Measurements from ENCODE around the gene MYH9.
A peak's percentile ranks its signal among the peaks of the same experiment; 100 is the strongest.
"Not testable (repeated sequence)": the region's sequence is repeated elsewhere in the genome, so short reads cannot be mapped to it uniquely, and the experiment has no call there.

Gene MYH9

GRCh38 chr22:36425977-36426523 is 38.3 kb upstream of the MYH9 start:
- peak; percentile 25 for DNase-seq (ENCODE audit: low read depth)
- H3K4me3 ChIP-seq (ENCODE audit: low read depth, low read length): no peak overlapping the region
- TF ChIP-seq, protein P1, sequence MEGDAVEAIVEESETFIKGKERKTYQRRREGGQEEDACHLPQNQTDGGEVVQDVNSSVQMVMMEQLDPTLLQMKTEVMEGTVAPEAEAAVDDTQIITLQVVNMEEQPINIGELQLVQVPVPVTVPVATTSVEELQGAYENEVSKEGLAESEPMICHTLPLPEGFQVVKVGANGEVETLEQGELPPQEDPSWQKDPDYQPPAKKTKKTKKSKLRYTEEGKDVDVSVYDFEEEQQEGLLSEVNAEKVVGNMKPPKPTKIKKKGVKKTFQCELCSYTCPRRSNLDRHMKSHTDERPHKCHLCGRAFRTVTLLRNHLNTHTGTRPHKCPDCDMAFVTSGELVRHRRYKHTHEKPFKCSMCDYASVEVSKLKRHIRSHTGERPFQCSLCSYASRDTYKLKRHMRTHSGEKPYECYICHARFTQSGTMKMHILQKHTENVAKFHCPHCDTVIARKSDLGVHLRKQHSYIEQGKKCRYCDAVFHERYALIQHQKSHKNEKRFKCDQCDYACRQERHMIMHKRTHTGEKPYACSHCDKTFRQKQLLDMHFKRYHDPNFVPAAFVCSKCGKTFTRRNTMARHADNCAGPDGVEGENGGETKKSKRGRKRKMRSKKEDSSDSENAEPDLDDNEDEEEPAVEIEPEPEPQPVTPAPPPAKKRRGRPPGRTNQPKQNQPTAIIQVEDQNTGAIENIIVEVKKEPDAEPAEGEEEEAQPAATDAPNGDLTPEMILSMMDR (IDR thresholded peaks at IDR 0.05; ENCODE audit: insufficient read depth, low read depth, low read length, missing control alignments): no peak

DNA sequence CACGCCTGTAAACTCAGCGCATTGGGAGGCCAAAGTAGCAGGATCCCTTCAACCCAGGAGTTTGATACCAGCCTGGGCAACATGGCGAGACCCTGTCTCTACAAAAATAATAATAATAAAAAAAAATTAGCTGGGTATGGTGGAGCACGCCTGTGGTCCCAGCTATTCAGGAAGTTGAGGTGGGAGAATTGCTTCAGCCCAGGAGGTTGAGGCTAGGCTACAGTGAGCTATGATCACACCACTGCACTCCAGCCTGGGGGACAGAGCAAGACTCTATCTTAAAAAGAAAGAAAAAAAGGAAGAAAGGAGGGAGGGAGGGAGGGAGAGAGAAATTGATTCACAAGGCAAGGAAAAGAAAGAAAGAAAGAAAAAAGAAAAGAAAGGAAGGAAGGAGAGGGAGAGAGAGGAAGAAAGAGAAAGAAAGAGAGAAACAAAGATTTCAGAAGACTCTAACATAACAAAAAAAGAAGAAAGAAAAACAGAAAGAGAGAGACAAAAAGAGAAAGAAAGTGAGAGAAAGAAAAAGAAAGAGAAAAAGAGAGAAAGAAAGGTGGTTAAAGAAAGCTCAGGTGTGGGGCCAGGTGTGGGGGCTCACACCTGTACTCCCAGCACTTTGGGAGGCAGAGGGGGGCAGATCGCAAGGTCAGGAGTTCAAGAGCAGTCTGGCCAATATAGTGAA is 37.3 kb upstream of the MYH9 start:
- DNase-seq (ENCODE audit: low read depth): no peak
- H3K4me3 ChIP-seq (ENCODE audit: low read depth, low read length): no peak overlapping the region
- TF ChIP-seq, protein P1 (IDR thresholded peaks at IDR 0.05; ENCODE audit: insufficient read depth, low read depth, low read length, missing control alignments): no peak

DNA sequence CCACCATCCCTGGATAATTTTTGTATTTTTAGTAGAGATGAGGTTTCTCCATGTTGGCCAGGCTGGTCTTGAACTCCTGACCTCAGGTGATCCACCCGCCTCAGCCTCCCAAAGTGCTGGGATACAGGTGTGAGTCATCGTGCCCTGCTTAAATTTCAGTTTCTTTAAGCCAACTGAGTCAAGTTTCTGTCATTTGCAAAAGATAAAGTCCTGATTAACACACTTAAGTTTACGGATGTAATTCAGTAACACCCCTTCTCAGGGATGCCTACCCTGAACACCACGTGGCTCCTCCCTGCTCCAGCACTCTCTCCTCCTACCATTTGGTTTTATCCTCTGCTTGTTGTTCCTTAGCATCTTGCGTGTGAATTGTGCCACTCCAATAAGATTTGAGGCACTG is 36.7 kb upstream of the MYH9 start:
- DNase-seq (ENCODE audit: low read depth); H3K4me3 ChIP-seq (ENCODE audit: low read depth, low read length): not testable (repeated sequence)

DNA sequence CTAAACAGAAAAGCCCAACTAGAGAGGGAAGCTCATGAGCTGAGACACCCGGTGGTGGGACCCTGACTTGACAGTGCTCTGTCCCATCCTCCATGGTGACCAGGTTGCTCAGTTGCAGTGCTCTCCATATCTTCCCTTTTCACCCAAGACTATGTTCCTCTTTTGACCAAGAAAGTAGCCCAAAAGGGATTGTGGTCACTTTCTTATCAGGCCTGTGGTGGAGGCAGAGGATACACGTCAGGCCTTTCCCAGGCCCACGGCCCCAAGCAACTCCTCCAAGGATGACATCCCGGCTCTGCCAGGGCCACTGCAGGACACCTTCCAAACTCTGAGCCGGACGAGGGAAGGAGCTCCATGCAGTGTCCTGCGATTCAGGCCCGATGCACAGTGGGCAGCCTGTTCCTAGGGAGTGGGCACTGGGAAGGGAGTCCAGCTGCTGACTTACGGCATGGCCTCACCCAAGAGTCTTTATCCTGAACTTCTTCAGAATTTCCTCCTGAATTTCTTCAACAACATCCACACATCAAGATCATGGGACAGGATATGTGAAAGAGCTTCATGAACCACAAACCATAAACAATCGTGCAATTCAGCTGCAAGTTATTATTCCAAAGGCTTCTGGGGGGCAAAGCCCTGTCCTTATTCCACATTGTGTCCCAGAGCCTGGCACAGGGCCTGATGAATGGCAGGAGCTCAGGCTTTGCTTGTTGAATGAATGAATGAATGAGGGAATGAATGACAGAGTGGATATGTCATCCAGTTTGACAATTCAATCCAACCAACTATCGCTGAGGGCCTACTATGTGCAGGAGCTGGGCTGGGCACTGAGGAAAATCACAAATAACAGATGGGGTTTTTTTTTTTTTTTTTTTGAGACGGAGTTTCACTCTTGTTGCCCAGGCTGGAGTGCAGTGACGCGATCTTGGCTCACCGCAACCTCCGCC is 36.0 kb upstream of the MYH9 start:
- no peak overlapping the region for H3K4me3 ChIP-seq (ENCODE audit: low read depth, low read length)
- TF ChIP-seq, protein P1 (IDR thresholded peaks at IDR 0.05; ENCODE audit: insufficient read depth, low read depth, low read length, missing control alignments): no peak
- no peak for DNase-seq (ENCODE audit: low read depth)

DNA sequence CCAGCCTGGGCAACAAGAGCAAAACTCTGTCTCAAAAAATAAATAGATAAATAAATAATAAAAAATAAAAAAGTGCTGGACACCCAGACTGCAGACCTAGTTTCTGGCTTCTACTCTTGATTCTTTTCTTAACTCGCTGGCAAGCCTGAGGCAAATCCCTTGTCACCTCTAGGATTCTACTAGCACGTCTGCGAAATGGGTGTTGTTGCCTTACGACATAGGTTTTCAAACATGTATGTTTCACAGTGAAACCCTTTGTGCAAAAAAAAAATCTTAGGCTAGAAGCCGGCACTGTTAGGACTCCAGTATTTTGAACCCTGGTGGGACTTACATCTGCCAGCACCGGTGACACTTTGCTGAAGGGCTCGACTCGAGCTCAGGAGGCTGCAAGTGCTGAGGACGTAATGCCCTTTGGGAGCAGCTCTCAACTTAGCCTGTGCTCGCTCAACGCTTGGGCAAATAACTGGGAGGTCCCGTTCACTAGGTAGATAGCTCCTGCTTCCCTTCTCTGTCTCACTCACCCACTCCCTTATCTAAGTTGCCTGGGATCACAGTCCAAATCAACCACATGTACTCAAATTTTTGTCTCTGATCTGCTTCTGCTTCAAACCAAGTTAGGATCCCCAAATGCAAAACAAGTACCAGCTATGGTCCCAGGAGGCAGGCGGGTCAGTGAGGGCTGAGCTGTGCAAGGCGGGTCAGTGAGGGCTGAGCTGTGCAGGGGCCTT is 34.7 kb upstream of the MYH9 start:
- TF ChIP-seq, protein P1 (IDR thresholded peaks at IDR 0.05; ENCODE audit: insufficient read depth, low read depth, low read length, missing control alignments): no peak
- no peak for DNase-seq (ENCODE audit: low read depth)
- H3K4me3 ChIP-seq (ENCODE audit: low read depth, low read length): no peak overlapping the region

DNA sequence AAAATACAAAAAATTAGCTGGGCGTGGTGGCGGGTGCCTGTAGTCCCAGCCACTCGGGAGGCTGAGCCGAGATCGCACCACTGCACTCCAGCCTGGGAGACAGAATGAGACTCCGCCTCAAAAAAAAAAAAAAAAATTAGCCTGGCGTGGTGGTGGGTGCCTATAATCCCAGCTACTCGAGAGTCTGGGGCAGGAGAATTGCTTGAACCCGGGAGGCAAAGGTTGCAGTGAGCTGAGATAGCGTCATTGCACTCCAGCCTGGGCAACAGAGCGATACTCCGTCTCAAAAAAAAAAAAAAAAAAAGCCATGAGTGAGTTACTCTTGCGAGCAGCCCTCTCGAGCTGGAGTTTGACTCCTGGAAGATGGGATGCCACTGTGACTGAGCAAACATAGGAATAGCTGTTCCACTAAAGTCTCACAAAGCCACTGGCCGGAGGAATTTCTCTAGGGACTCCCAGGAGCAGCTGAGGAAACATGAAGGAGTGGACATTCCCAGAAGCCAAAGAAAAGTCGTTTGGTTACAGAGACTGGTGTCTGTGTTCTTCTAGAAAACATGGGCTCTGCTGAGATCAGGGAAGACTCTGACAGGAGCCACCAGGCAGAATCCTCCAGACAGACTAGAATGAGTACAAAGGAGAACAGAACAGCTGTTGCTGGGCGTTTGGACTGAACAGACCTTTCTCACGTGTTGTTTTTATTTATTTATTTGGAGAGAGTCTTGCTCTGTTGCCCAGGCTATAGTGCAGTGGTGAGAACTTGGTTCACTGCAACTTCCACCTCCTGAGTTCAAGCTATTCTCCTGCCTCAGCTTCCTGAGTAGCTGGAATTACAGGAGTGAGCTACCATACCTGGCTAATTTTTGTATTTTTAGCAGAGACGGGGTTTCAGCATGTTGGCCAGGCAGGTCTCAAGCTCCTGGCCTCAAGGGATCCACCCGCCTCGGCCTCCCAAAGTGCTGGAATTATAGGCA is 32.4 kb upstream of the MYH9 start:
- TF ChIP-seq, protein P1 (IDR thresholded peaks at IDR 0.05; ENCODE audit: insufficient read depth, low read depth, low read length, missing control alignments): no peak
- DNase-seq (ENCODE audit: low read depth): no peak
- no peak overlapping the region for H3K4me3 ChIP-seq (ENCODE audit: low read depth, low read length)

Measured in GM12865 (cell line).